Stimulated activated CD4-positive, alpha-beta T cell treated with anti-CD3 and anti-CD28 coated beads, Interleukin-12 subunit alpha, Interleukin-12 subunit beta, amount 100 ng/mL, for 24 hours (primary cell): Measurements from ENCODE around the gene NUP210.

ENCODE experiments used
- DNase-seq, 2 experiments: peaks; one replicate each; pipeline ENCODE4 v3.0.0-alpha.2; 2020; ENCODE audit warnings: low read depth in 2 of 2

Gene NUP210

DNA sequence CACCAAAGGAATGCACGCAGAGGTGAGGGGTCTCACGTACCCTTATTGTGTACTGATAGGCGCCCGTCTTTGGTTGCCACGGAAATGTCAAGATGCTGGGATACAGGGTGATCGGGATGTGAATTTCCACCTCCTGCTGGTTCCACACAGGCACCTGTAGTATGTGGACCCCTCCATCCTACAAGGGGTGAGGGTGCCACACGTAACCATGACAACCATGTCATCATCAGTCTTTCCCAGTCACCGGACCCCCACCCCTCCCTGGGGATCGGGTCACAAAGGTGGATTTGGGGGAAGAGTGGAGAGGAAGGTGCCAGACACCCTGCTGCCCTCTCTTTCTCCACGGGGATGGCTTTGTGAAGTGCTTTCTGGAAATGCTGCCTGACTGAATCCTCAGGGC is 44.7 kb downstream of the NUP210 start:
- DNase-seq: no peak

DNA sequence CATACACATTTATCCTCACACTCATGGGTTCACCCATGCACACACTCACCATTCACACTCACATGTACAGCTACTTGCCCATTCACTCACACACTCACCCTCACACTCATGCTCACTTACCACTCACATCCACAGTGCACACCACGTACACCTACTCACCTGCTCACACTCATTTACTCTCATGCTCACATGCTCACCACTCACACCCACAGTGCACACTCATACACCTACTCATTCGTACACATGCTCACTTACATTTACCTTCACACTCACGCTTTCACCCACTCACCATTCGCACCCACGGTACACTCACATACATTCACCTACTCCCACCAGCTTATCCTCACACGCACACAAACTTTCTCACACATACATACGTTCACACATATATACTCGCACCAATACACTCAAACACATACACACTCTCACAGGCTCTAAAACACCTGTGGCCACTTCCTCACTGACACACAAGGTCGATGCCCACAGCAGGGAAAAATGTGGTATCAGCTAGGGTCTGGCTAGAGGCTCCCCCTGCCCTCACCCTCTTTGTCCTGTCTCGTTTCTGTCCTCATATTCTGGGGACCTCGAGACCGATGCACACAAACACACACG is 46.0 kb downstream of the NUP210 start:
- DNase-seq: no peak

DNA sequence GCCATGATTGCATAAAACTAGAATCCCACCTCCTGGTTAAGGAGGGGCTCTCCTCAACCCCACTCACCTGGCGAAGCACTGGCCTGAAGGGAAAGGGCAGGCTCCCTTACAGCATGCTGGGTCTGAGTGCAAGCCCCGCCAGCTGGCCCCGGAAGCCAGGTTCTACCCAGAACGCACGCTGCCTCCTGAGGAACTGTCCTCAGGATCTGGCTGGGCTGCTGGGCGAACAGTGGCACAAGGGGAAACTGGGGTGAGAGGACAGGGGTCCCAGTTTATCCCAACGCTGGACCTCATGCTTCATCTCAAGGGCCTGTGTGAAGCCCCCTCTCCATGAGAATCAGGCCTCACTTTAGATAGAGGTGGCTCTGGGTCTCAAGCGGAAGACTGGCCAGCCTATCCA is 47.5 kb downstream of the NUP210 start:
- DNase-seq: no peak

DNA sequence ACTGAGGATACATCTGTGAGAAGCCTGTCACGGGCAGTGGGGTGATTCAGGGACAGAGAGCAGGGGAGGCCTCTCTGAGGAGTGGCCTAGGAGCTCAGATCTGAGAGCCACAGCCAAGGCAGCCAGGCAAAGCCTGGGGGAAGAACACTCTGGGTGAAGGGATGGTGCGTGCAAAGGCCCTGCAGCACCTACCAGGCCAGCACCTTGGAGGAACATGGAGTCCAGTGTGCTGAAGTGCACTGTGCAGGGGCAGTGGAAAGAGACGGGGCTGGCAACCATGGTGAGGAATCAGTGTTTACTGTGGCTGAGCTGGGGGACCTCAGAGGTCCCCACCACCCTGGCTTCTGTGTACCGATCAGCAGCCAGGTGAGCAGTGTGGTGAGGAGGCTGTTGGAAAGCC is 48.0 kb downstream of the NUP210 start:
- no peak for DNase-seq

DNA sequence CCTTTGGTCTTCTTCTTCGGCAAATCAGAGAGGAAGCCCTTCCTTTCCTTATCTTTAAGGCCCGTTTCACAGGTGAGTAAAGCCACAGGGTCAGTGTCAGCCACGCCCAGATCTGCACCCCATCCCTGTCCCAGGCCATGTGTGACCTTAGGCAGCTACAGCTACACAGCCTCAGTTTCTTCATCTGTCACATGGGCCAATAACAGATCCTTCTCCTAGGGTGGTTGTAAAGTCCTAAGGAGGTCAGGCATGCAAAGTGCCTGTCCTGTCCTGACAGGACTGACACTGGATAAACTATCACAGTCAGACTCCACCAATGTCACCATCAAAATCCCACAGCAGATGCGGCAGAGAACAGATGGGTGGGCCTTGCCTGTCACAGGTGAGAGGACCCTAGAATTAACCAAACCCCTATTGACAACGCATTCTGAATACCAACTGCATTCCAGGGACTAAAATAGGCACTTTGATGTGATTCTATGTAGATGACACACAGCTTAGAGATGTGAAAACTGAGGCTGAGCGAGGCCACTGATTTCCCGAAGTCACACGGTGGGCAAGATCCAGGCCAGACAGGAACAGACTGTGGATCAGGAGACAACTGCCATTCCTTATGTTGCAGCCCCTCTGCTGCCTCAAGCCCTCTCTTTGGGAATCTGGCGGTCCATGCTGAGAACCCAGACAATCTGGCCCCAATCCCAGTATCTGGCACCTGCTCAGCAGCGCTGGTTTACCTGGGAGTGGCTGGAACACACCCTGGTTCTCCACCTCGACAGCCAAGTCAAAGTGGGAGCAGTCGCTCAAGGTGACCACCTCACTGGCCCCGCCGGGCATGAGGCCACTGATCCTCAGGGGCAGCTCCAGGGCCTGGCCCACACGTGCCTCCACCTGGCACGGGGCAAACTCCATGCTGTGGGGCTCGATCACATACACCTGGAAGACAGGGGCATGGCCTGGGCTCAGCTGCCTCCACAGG is 48.7 kb downstream of the NUP210 start:
- no peak for DNase-seq

DNA sequence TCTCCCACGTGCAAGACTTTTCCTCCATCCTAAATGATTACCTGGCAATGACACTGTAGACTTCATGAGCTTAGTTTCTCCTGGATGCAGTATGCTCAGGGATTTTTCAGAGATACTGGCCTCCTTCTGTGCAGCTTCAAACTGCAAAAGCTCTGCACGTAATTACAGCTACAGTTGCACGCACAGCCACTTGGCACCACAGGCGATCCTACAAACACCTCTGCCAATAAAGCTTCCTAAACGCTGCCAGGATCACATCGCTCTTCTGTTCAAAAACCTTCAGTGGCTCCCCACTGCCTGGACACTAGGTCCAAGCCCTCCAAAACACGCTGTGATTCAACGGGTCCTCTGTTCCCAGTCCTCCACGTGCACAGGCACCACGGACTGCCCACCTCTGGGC is 49.5 kb downstream of the NUP210 start:
- DNase-seq: no peak

DNA sequence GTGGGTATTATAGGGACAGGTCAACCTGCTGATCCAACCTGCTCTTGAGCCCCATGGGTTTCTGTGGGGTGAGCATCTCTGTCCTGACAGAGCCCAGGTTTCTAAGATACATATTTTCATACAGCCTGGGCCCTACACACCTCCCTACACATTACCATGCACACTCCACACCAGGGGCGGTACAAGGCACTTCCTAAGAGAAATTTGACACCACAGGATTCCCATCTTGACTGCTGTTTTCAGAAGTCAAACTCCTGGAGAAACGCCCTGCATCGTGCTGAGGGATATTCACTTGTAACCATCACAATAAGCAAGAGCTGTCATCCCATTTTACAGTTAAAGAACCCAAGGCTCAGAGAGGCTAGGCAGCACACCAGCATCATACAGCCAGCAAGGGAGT is 50.1 kb downstream of the NUP210 start:
- no peak for DNase-seq

DNA sequence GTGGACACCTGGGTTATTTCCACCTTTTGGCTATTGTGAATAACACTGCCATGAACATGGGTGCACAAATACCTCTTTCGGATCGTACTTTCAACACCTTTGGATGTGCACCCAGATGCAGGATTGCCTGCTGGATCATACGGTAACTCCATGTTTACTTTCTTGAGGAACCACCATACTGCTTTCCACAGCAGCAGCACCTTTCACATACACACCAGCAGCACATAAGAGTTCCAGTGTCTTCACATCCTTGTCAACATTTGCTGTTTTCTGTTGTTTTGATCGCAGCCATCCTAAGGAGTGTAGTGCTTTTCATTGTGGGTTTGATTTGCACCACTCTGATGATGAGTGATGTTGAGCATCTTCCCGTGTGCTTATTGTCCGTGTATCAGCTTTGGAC is 51.3 kb downstream of the NUP210 start:
- no peak for DNase-seq

DNA sequence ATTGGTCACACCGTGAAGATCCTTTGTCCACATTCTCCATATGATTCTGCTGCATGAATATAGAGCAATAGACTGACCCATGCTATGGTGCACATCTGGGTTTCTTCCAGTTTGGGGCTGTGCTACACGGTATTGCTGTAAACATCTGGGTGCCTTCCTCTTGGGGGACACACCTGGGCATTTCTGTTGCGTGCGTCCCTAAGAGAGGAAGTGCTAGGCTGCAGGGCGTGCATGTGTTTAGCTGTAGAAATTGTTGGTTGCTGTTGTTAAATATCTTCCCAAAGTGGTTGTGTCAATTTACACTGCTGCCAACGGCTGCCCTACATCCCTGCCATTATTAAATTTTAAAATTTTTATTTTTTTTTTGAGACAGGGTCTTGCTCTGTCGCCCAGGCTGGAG is 52.4 kb downstream of the NUP210 start:
- DNase-seq: no peak

DNA sequence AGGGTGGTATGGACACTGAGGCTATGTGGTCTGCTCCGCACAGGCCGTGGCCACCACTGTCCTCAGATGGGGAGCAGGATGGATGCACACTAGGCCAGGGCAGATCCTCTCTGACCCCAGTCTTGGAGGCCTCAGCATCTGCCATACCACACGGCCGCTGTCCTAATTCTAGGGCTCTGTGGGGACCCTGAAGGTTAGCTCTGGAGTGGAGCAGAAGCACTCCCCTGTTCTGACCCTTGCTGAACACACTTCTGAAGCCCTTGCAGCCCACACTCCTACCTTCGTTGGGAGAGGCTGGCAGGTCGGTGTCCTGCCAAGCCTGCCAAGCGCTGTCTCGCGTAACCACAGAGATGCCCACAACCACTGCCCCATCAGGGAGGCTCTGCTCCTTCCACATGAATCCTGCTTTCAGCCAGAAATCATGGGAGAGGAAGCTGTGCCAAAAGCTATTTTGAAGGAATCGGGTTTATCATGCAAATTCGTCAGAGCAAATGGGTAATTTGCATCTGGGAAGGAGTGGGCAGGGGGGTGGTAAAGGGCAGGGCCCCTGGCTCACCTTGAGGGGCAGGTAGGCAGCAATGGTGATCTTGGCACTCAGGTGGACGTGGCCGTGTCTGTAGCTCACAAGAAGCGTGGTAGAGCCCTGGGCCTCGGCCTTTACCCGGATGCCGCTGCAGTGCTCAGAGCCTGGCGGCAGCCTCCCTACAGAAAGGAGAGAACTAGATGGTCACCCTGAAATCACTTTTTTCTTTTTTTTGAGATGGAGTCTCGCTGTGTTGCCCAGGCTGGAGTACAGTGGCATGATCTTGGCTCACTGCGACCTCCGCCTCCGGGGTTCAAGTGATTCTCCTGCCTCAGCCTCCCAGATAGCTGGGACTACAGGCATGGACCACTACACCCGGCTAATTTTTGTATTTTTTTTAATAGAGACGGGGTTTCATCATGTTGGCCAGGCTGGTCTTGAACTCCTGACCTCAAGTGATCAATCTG is 54.4 kb downstream of the NUP210 start:
- DNase-seq: no peak

DNA sequence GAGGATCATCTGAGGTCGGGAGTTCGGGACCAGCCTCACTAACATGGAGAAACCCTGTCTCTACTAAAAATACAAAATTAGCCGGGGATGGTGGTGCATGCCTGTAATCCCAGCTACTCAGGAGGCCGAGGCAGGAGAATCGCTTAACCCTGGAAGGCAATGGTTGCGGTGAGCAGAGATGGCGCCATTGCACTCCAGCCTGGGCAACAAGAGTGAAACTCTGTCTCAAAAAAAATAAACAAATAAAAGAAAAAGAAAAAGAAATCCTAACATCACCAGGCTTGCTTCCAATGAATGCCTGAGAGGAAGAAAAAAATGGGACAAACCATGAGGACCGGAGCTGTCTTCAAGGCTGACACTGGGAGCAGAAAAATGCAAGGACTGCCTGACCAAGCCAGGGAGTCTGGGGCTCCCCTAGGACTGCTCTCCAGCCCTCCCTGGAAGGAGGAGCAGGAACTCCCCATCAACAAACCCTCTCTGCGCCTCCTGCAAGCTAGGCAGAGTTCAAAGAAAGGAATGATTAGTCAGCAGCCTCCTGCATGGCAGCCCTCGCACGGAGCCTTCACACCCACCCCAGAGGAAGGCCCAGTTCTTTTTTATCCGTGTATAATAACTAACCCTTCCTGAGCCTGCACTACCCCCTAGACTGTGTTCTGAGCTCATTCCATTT is 55.4 kb downstream of the NUP210 start:
- DNase-seq: no peak

DNA sequence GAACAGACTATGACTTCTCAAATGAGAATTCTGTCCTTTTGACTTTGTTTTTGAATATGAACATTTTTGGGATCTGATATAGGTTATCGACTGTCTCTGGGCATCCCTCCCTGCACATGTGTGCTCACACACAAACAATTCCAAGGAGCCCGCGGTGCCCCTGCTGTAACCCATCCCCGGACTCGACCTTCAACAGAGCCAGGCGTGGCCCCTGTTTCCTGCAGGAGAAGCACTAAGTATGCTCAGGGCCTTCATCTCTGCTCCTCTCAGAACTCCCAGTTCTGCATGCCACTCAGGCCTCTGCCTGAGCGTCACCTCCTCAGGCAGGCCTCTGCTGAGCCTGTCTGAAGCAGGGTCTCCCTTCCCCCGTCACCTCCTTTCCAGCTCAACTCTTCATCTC is 57.6 kb downstream of the NUP210 start:
- no peak for DNase-seq

DNA sequence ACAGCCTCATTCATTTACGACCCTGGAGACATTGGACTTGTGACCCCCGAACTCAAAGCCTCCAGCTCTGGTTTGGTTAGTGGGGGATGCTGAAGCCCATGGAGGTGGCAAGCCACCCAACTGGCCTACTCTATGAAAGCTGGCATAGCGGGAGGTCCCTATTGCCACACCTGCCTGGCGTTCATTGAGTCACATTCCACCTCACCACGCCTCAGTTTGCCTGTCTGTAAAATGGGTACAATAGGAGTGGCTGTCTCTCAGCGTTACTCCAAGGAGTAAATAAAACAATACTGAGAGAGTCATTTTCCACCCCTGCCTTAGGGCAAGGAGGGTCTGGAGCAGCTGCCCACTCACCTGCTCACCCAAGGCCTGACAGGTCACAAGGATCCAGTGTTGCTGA is 60.2 kb downstream of the NUP210 start:
- DNase-seq: no peak

DNA sequence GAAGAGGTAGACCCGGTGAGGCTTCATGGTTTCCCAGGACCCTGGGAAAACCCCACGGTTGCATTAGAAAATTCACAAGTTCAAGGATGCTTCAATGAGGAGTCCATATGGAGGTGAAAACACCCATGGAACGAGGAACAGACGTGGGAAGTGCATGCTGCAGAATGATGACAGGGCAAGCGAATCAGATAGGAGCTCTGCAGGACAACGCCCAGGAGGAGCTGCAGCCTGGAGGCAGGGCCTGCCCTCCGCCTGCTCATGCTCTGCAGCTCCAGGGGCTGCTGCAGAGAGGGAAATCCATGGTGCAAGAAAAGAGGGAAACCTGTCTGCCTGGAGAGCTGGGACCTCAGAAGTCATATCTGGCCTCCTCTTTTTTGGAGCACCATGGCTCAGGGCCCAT is 61.5 kb downstream of the NUP210 start:
- DNase-seq: no peak

DNA sequence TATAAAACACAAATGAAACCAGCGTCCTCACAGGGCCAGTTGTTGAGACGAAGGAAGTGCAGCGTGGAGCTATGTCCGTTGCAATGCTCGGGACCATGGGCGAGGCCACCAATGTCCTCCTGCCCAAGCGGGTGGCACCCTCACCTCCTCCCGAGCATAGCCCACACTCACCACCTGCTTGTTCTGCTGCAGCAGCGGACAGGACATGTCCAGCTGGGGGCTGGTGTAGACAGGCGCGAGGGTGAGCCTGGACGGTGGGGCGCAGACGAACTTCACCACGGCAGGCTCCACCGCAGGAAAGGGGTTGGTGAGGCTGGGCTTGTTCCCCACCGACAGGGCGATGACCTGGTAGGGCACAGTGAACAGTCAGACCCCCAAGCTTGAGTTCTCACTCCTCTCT is 62.1 kb downstream of the NUP210 start:
- no peak for DNase-seq

DNA sequence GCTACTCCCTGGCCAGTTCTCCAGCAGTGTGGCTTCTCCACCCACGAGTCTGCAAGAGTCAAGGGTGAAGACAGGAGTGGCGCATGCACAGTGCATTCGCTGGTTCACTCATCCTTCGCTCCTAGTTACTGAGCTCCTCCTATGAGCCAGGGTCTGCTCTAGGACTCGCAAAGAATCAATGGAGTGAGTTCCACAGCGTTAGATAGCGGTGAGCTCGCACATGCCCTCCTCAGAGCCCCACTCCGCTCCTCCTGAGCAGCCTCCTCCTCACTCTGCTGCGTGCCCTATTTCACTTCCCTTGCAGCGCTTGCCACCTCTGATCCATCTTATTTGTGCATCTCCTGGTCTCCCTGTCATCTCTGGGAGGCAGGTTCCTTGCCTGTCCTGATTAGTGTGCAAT is 63.0 kb downstream of the NUP210 start:
- no peak for DNase-seq

DNA sequence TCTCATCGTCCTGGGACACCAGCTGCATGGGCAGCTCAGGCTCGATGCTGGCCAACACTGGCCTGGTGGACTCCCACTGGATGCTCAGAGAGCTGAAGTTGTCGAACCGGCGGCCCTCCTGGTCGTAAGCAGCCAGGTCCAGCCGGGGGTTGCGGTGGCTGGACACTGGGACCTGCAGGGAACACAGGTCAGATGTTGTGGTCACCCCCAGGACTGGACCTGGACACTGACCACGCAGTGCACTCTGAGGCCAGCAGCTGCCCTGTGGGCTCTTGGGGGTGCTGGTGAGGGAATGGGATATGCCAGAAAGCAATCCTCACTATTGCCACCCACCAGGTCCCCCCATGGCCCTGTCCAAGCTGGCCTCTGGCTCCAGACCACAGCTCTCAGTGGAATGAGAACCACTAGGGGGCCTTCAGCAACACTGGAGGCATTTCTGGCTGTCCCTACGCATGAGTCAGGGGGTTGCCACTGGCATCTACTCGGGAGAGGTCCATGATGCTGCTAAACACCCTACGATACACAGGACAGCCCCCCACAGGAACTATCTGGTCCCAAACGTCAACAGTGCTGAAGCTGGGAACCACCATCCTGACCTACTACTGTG is 66.1 kb downstream of the NUP210 start:
- DNase-seq: no peak

DNA sequence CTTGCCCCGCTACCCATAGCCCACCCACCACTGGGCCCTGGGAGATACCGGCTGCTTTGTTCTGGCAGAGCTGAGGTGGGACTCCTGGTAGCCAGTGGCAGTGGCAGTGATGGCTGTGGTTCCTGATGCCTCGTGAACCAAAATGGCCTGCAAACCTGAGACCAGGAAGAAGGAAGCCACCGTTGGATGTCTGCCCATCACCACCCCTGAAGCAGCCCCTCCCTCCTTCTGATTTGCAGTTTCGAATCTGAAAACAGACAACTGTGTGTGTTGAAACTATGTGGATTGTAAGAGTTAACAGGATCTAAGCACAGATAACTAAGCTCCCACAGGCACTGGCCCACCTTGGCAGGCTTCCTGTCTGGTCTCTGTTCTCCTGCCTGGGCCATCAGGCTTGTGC is 66.6 kb downstream of the NUP210 start:
- DNase-seq: no peak

DNA sequence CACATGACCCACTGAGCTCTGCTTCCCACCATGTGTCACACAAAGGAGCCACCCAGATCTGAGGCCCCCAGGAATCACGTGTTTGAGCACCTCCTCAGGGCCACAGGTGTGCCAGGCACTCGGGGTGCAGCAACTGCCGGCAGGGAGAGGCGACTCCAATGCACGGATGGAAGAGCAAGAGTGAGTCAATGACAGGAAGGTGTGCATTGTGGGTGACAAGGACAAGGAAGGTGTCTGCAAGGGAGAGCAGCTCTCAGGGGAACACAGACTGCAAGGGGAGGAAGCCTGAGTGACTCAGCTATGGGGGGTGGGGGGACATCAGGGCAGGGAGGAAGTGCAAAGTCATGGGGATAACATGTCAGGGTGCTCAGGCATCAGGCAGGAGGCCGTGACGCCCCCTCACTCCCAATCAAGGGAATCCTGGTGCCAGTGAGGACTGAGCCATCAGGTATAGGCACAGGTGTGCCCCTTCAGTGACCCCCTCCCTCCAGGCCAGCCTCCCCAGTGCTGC is 67.4 kb downstream of the NUP210 start:
- peak in 1 of 2 experiments; percentile 18 for DNase-seq

DNA sequence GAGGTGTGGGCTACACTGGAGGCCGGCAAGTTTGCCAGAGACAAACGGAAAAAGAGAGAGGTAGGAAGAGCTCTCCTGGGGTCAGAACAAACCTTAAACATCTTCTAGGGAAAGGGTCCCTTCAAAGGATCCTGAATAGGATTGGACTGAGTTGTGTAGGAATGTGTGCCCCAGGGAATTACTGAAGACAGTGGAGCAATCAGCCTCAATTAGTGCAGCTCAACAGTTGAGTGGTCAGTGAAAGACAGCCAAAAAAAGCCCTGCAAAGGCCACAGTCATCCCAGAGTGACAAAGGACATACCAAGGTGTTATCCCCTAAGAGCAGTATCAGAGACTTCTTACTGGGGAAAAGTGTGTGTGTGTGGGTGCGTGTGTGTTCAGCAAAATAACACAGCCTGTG is 70.3 kb downstream of the NUP210 start:
- no peak for DNase-seq
